HL-60/S4 treated with phorbol 12-myristate 13-acetate at 8.2 ng/mL for 4 days and 3 days (cell line): ENCODE data around the gene TEKT5.

Source experiments
- in situ Hi-C: fragments of 300-500 bp; cut with MboI; formaldehyde crosslinking; loops from 2 replicates; pipeline ENCODE4 v1.15.0; 2022; ENCODE audit warnings: low sequenced_read_pairs

The TEKT5 gene

GRCh38 chr16:10694830-10695229 lies at the start of gene TEKT5:
Gene TEKT5 (minus strand): TSS chr16:10694930. CDS start chr16:10694873, 57 bp downstream.
- in situ Hi-C loops: no loop called here

- in situ Hi-C loops: loop anchor here (10.0 kb wide), 1 partner anchor 171 kb away; no protein-coding TSS in a partner anchor
These were observed 49.1 kb upstream of the TEKT5 start, which contains the start of gene NUBP1 for GRCh38 chr16:10743610-10744369. Gene NUBP1 (plus strand): TSS chr16:10743842. CDS start chr16:10743864, 22 bp downstream.

GRCh38 chr16:10743227-10743609 lies 48.5 kb upstream of the TEKT5 start:
- in situ Hi-C loops: loop anchor here (10.0 kb wide), 1 partner anchor 172 kb away; no protein-coding TSS in a partner anchor

DNA sequence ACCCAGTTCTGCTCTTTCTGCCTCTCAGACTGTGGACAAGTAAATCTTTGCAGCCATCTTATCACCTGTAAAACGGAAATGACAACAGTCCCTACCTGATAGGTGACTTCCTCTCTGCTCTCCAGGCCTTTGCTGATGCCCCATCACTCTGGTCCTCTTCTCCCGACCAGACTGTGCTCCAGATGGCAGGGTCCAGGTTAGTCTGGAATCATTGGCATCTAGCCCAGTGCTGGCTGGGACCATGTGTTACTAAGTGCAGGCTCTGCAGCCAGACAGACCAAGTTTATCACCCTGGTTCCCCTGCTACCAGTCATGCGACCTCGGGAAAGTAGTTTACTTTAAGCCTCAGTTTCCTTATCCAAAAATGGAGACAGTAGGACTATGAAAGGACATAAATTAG lies 47.1 kb upstream of the TEKT5 start:
- in situ Hi-C loops: loop anchor here (10.0 kb wide), 1 partner anchor 173 kb away; no protein-coding TSS in a partner anchor

DNA sequence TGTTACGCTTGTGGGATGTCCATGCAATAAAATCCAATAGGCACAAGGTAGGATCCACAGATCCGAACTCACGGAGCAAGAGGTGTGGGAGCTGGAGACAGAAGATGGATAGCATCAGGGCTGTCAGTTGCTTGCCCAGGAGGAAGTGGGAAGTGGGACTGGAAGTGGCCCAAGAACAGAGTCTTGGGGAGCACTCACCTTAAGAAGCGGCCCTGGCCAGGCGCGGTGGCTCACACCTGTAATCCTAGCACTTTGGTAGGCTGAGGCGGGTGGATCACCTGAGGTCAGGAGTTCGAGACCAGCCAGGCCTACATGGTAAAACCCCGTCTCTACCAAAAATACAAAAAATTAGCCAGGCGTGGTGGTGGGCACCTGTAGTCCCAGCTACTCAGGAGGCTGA lies 46.5 kb upstream of the TEKT5 start:
- in situ Hi-C loops: loop anchor here (10.0 kb wide), 1 partner anchor 174 kb away; no protein-coding TSS in a partner anchor

DNA sequence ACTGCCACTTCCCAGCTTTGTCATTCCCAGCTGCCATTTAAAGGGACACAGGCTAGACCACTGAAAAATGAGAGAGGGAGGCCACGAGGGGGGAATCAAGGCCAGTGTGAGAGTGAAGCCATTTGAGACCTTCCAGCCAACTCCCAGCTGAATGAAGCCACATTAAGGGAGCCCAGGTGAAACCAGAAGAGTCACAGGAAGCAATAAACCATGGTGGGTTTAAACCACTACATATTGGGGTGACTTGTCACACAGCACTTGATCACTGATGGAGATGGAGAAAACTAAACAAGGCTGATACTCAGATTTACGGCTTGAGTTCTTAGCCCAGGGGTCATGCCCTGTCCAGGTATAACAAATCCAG lies 46.1 kb upstream of the TEKT5 start:
- in situ Hi-C loops: loop anchor here (10.0 kb wide), 1 partner anchor 174 kb away; no protein-coding TSS in a partner anchor

- in situ Hi-C loops: loop anchor here (10.0 kb wide), 2 partner anchors 175 to 225 kb away; no protein-coding TSS in a partner anchor
These were observed 45.5 kb upstream of the TEKT5 start for GRCh38 chr16:10740000-10740844.

- in situ Hi-C loops: loop anchor here (10.0 kb wide), 1 partner anchor 224 kb away; no protein-coding TSS in a partner anchor
These were observed 43.7 kb upstream of the TEKT5 start for GRCh38 chr16:10738231-10739077.

- in situ Hi-C loops: loop anchor here (10.0 kb wide), 1 partner anchor 222 kb away; no protein-coding TSS in a partner anchor
These were observed 42.4 kb upstream of the TEKT5 start for GRCh38 chr16:10737068-10737625.

DNA sequence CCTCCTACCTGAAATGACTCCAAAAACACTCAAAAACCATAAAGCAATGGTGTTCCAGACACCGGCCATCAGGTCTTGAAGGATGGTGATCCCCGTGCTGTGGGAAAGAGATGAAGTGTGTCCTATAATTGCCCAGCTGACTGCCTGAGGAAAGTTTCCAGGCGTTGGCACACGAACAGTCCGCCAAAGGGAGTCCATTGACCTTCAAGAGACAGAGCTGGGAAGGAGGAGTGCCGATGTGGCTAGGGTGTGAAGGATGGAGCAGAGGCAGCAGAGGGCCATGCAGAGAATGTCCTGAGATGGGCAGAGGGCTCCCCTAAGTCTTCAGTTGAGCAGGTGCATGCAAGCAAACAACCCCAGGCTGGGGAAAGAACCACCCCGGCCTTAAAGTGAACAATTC lies 37.1 kb upstream of the TEKT5 start:
- in situ Hi-C loops: loop anchor here (10.0 kb wide), 1 partner anchor 217 kb away; no protein-coding TSS in a partner anchor

DNA sequence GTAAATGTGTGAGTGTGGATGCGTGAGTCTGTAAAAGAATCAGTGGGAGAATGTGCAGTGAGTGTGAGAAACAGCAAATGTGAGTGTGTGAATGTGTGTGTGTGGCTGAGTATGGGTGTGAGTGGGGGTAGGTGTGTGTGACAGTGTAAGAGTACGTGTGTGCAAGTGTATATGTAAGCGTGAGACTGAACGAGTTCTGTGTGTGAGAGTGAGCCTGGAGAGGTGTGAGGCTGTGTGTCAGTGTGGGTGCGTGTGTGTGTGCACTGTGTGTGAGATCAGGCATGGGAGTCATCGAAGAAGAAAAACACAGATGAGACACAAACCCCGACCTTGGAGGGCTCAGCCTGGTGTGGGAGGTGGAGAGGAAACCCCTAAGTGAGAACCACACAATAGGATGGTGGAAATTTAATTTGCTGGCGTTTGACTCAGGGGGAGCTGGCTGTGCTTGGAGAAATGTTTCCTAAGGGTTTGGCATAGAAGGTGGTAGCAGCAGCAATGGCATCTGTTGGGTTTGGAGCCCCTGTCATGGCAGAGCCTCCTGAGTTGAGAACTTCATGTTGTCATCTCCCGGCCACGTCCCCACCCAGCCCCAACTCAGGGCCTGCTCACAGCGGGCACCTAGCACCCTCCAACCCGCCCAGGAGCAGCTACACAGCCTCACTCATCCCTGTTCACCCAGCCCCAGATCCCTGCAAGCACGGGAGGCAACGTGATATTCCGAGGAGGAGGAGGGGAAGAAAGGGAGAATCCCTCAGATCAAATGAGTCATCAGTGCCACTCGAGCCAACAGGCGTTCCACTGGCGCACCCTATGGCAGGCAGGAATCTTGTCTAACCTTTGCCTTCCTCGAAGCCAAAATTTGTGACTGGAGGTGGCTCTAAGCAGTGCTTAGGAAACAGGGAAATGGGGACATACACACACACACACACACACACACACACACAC lies 34.6 kb upstream of the TEKT5 start:
- in situ Hi-C loops: loop anchor here (10.0 kb wide), 1 partner anchor 215 kb away; no protein-coding TSS in a partner anchor

DNA sequence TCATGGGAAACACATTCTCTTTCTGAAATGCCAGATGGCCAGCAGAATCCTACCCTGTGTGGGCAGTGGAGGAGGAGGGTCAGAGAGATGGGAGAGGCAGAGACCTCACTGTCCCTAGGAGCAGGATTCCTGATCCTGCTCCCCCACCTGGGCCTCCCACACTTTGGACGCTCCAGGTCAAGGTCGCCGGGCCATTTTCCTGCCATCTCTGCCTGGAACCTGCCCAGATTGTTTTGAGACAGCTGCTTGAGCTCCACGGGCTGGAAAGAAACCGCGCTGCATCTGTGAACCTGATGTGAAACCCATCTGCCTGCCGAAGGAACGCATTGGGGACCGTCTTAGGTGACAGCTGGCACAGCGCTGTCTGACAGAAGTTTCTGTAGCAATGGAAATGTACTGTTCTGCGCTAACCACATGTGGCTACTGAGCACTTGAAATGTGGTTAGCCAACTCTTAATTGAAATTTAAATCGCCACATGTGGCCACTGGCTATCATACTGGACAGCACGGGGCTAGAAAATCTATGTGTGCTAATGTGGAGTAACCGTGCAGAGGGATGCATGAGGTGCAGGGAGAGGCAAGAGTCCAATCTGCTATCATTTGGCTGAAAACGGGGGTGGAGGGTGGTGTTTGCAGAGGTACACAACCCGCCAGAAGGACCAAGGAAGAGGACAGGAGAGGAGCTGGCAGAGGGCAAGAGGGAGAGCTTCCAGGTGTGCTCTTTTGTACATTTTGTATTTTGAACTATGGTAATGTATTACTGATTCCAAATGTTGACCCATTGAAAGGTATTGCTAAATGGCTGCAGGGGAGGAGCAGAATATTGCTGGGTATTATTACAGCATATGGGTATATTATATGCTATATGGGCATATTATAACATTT lies 33.5 kb upstream of the TEKT5 start:
- in situ Hi-C loops: no loop called here

GRCh38 chr16:10708969-10709368 lies 14.2 kb upstream of the TEKT5 start:
- in situ Hi-C loops: no loop called here

DNA sequence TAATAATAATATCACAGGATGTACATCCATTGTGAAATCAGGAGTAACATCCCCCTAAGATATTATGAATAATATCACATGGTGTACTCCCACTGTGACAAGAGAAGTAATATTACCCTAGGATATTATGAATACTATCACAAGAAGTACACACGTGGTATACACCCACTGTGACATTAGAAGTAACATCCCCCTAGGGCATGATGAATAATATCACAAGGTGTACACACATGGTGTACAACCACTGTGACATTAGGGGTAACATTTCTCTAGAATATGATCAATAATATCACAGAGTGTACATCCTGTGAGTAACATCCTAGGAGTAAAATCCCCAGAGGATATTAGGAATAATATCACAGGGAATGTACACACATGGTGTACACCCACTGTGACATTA lies 5.0 kb upstream of the TEKT5 start:
- in situ Hi-C loops: no loop called here

GRCh38 chr16:10694306-10694705 lies 424 bp downstream of the TEKT5 start:
- in situ Hi-C loops: no loop called here

DNA sequence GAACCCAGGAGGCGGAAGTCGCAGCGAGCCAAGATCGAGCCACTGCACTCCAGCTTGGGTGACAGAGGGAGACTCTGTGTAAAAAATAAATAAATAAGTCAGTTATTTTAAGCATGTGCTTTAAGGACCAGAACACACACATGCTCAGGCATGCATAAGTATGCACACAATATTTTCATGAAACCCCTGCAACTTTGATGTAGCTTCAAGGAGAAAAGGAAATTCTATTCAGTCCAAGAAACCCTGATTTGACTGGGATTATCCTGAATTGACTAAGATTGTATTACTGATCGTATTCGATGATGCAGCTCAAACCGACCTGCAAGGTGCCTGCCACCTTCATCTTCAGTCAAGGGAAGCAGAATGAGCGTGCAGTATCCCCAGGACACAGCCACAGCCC lies 841 bp downstream of the TEKT5 start:
- in situ Hi-C loops: no loop called here

DNA sequence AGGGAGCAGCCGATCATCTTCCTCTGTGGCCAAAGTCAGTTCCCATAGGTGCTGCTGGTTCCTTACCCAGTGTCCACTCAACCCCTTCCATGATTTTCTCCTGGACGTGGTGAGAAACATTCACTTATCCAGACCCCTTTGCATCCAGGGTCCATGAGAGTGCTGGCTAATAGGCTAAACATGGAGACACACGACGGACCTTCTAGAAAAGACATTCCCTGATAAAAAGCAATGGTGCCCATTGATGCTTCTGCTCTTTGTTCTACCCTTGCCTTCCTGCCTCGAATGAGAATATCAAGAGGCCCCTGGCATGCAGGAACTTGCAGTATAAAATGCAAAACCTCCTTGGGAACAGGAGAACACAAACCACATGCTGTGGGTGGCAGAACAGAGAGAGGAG lies 2.3 kb downstream of the TEKT5 start:
- in situ Hi-C loops: no loop called here

GRCh38 chr16:10688726-10689125 lies 6.0 kb downstream of the TEKT5 start:
- in situ Hi-C loops: no loop called here
